Parathyroid adenoma (tissue), 2 donors: Measurements from ENCODE around the gene GPR45.

Source experiments
- H2AFZ ChIP-seq: fragments of 300-600 bp; sonication (generic); one replicate; pipeline ENCODE4 v1.7.0; 2017; ENCODE audit warnings: antibody characterized with exemption, mild to moderate bottlenecking
- H3K27ac ChIP-seq: fragments of 300-600 bp; sonication (generic); one replicate; pipeline ENCODE4 v1.7.0; 2017
- H3K27me3 ChIP-seq: fragments of 300-600 bp; sonication (generic); one replicate; pipeline ENCODE4 v1.7.0; 2017; ENCODE audit warnings: low read length; ENCODE audit not compliant: control insufficient read depth, insufficient read depth
- H3K36me3 ChIP-seq: fragments of 300-600 bp; sonication (generic); one replicate; pipeline ENCODE4 v1.7.0; 2017; ENCODE audit warnings: low read length; ENCODE audit not compliant: control insufficient read depth, insufficient read depth
- H3K4me1 ChIP-seq: fragments of 300-600 bp; sonication (generic); one replicate; pipeline ENCODE4 v1.7.0; 2017; ENCODE audit warnings: control low read depth
- H3K4me2 ChIP-seq: fragments of 300-600 bp; sonication (generic); one replicate; pipeline ENCODE4 v1.7.0; 2017; ENCODE audit warnings: low read length
- H3K4me3 ChIP-seq: fragments of 300-600 bp; sonication (generic); one replicate; pipeline ENCODE4 v1.7.0; 2017; ENCODE audit warnings: low read depth, low read length
- H3K79me2 ChIP-seq: fragments of 300-600 bp; sonication (generic); one replicate; pipeline ENCODE4 v1.7.0; 2017; ENCODE audit warnings: control low read depth
- H3K9ac ChIP-seq: fragments of 300-600 bp; sonication (generic); one replicate; pipeline ENCODE4 v1.7.0; 2017; ENCODE audit warnings: mild to moderate bottlenecking
- H3K9me3 ChIP-seq: fragments of 300-600 bp; sonication (generic); one replicate; pipeline ENCODE4 v1.7.0; 2017; ENCODE audit warnings: low read length; ENCODE audit not compliant: control insufficient read depth
- TF ChIP-seq, protein P1 (sequence below): fragments of 300-600 bp; sonication (generic); IDR thresholded peaks from one replicate; pipeline ENCODE4 v1.7.0; 2017; ENCODE audit warnings: antibody characterized with exemption, mild to moderate bottlenecking
- donor health status: primary hyperparathyroidism.

GPR45 gene

GRCh38 chr2:105252271-105252670 is 10.7 kb downstream of the GPR45 start:
- Histone ChIP-seq H3K27ac (no peak overlapping the region), H3K9ac (no peak overlapping the region), H3K27me3 (no peaks in the 10 kb centered on the region), H2AFZ (no peak overlapping the region), H3K4me1 (peaks cover 6% of the 10 kb centered on the region), H3K36me3 (no peaks in the 10 kb centered on the region), H3K9me3 (no peaks in the 10 kb centered on the region), H3K79me2 (no peaks in the 10 kb centered on the region), H3K4me3 (no peak overlapping the region), H3K4me2 (no peak overlapping the region)
- TF ChIP-seq, protein P1, sequence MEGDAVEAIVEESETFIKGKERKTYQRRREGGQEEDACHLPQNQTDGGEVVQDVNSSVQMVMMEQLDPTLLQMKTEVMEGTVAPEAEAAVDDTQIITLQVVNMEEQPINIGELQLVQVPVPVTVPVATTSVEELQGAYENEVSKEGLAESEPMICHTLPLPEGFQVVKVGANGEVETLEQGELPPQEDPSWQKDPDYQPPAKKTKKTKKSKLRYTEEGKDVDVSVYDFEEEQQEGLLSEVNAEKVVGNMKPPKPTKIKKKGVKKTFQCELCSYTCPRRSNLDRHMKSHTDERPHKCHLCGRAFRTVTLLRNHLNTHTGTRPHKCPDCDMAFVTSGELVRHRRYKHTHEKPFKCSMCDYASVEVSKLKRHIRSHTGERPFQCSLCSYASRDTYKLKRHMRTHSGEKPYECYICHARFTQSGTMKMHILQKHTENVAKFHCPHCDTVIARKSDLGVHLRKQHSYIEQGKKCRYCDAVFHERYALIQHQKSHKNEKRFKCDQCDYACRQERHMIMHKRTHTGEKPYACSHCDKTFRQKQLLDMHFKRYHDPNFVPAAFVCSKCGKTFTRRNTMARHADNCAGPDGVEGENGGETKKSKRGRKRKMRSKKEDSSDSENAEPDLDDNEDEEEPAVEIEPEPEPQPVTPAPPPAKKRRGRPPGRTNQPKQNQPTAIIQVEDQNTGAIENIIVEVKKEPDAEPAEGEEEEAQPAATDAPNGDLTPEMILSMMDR = no peak

GRCh38 chr2:105254531-105255210 is 13.1 kb downstream of the GPR45 start:
- no peak overlapping the region for H3K4me2 ChIP-seq
- TF ChIP-seq, protein P1 = no peak
- H3K27ac ChIP-seq = no peak overlapping the region
- no peak overlapping the region for H3K4me3 ChIP-seq
- no peaks in the 10 kb centered on the region for H3K79me2 ChIP-seq
- H3K9me3 ChIP-seq = no peaks in the 10 kb centered on the region
- H2AFZ ChIP-seq = no peak overlapping the region
- no peak overlapping the region for H3K9ac ChIP-seq
- H3K36me3 ChIP-seq = no peaks in the 10 kb centered on the region
- H3K4me1 ChIP-seq = peaks cover 2% of the 10 kb centered on the region
- H3K27me3 ChIP-seq = no peaks in the 10 kb centered on the region

- Histone ChIP-seq H3K4me1 (no peaks in the 10 kb centered on the region), H2AFZ (no peak overlapping the region), H3K4me3 (no peak overlapping the region), H3K9ac (no peak overlapping the region), H3K27ac (no peak overlapping the region), H3K79me2 (no peaks in the 10 kb centered on the region), H3K27me3 (no peaks in the 10 kb centered on the region), H3K4me2 (no peak overlapping the region), H3K36me3 (no peaks in the 10 kb centered on the region), H3K9me3 (no peaks in the 10 kb centered on the region)
- TF ChIP-seq, protein P1 = no peak
Measured at GRCh38 chr2:105255979-105256378, 14.4 kb downstream of the GPR45 start.

GRCh38 chr2:105256431-105257047 is 15.0 kb downstream of the GPR45 start:
- TF ChIP-seq, protein P1 = no peak

GRCh38 chr2:105257981-105258380 is 16.4 kb downstream of the GPR45 start:
- H3K4me1 ChIP-seq = no peaks in the 10 kb centered on the region
- H3K36me3 ChIP-seq = no peaks in the 10 kb centered on the region
- H3K27ac ChIP-seq = no peak overlapping the region
- H3K79me2 ChIP-seq = no peaks in the 10 kb centered on the region
- TF ChIP-seq, protein P1 = no peak
- H2AFZ ChIP-seq = no peak overlapping the region
- no peak overlapping the region for H3K4me2 ChIP-seq
- no peaks in the 10 kb centered on the region for H3K27me3 ChIP-seq
- H3K4me3 ChIP-seq = no peak overlapping the region
- no peak overlapping the region for H3K9ac ChIP-seq
- no peaks in the 10 kb centered on the region for H3K9me3 ChIP-seq

More at GRCh38 chr2:105256431-105257047, 15.0 kb downstream of the GPR45 start:
- H3K79me2 ChIP-seq = no peaks in the 10 kb centered on the region
- H3K9me3 ChIP-seq = no peaks in the 10 kb centered on the region
- H2AFZ ChIP-seq = no peak overlapping the region
- no peak overlapping the region for H3K4me2 ChIP-seq
- H3K27me3 ChIP-seq = no peaks in the 10 kb centered on the region
- no peaks in the 10 kb centered on the region for H3K4me1 ChIP-seq
- no peak overlapping the region for H3K4me3 ChIP-seq
- no peak overlapping the region for H3K27ac ChIP-seq
- H3K9ac ChIP-seq = no peak overlapping the region
- no peaks in the 10 kb centered on the region for H3K36me3 ChIP-seq
